ENCODE data around the gene COPS6. TPM values are rescaled to one million over a fixed set of nuclear protein-coding genes. Genes with fewer than 3 reads are reported as not detected.
A peak's percentile ranks its signal among the peaks of the same experiment; 100 is the strongest.

The COPS6 gene
- polyA plus RNA-seq, 1 of the 3 experiments (the other 2 are of a cell fraction): 435 TPM

DNA sequence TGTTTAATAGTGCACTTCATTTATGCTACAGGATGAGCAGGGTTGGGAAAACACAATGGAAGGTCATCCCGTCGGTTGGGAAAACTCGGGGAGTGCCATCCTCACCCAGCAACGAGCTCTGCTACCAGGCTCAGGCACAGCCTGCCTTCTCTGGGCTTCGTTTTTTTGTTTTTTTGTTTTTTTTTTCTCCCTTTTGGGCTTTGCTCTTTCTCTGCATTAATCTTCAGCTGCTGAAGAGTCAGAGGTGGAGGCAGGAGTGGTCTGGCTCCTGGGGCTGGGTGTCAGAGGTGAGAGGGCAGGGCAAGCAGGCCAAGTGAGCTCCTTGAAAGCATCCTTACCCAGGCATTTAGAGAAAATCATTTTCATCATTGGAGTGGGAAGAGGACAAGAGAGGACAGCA lies 18.8 kb upstream of the COPS6 start (continued):
- TF ChIP-seq TCF12 (IDR thresholded peaks at IDR 0.05): no peak

DNA sequence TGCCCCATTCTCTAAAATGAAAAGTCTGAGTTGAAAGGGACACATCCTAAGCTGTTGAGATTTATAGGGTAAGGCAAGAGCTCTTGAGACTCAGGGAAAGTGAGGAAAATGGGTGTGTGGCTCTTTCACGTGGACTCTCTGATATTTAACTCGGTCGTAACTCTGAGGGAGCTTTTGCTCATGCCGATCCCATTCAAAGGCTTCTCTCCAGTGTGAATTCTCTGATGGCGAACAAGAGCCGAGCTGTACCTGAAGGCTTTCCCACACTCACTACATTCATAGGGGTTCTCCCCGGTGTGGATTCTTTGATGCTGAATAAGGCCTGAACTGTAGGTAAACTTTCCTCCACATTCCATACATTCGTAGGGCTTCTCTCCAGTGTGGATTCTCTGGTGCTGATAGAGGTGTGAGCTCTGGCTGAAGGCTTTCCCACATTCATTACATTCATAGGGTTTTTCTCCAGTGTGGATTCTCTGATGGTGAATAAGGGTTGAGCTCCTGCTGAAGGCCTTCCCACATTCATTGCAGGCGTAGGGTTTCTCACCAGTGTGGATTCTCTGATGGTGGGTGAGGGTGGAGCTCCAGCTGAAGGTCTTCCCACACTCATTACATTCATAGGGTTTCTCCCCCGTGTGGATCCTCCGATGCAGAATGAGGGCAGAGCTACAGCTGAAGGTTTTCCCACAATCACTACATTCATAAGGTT lies 17.6 kb upstream of the COPS6 start:
- DNase-seq: no peak
- Histone ChIP-seq H3K9me2 (no peaks in the 10 kb centered on the region), H3K9me3 (peaks cover 39% of the 10 kb centered on the region), H3K4me2 (no peak overlapping the region), H3K9ac (no peak overlapping the region), H3K27me3 (ENCODE audit: insufficient read depth) (no peaks in the 10 kb centered on the region), H3K79me2 (ENCODE audit: insufficient read depth) (peaks cover 31% of the 10 kb centered on the region), H3F3A (replicated peaks; ENCODE audit: insufficient read depth) (peaks cover 35% of the 10 kb centered on the region), H3K36me3 (replicated peaks in 1 of 2; ENCODE audit: control insufficient read depth in 1 of 2, insufficient read depth in 2 of 2, low read length in 1 of 2) (peaks cover 60 to 83% of the 10 kb centered on the region in 2 experiments), H4K20me1 (ENCODE audit: insufficient read depth) (no peaks in the 10 kb centered on the region), H3K4me3 (ENCODE audit: low read depth in 2 of 2, low read length in 1 of 2) (peak overlapping the region in 1 of 2 experiments; percentile 6; a peak in 1 of 4 replicates), H3K4me1 (ENCODE audit: control insufficient read depth in 1 of 2, insufficient read depth in 2 of 2, low read depth in 1 of 2, low read length in 1 of 2) (peaks cover 0 to 4% of the 10 kb centered on the region in 2 experiments; a peak in 1 of 4 replicates), H2AFZ (ENCODE audit: low read depth) (no peak overlapping the region), H3K27ac (ENCODE audit: low read depth in 2 of 2, low read length in 1 of 2) (no peak overlapping the region)
- 0 out of 2 replicates have a peak, but pooled peaks have one; percentile 10 for TF ChIP-seq TEAD4 (IDR thresholded peaks at IDR 0.05; ENCODE audit: borderline replicate concordance, insufficient read depth)
- no peak for TF ChIP-seq MXI1 (IDR thresholded peaks at IDR 0.05; ENCODE audit: low read depth, low read length)
- TF ChIP-seq POLR2AphosphoS5 (IDR thresholded peaks at IDR 0.05; ENCODE audit: low read depth, low read length): peak; percentile 9; the same call in 1 of the 2 replicates
- 0 out of 2 replicates have a peak, but pooled peaks have one; percentile 3 for TF ChIP-seq TCF12 (IDR thresholded peaks at IDR 0.05)
- TF ChIP-seq, protein P1, sequence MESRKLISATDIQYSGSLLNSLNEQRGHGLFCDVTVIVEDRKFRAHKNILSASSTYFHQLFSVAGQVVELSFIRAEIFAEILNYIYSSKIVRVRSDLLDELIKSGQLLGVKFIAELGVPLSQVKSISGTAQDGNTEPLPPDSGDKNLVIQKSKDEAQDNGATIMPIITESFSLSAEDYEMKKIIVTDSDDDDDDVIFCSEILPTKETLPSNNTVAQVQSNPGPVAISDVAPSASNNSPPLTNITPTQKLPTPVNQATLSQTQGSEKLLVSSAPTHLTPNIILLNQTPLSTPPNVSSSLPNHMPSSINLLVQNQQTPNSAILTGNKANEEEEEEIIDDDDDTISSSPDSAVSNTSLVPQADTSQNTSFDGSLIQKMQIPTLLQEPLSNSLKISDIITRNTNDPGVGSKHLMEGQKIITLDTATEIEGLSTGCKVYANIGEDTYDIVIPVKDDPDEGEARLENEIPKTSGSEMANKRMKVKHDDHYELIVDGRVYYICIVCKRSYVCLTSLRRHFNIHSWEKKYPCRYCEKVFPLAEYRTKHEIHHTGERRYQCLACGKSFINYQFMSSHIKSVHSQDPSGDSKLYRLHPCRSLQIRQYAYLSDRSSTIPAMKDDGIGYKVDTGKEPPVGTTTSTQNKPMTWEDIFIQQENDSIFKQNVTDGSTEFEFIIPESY (IDR thresholded peaks at IDR 0.05; ENCODE audit: borderline replicate concordance, low read depth): 0 out of 2 replicates have a peak, but pooled peaks have one; percentile 22
- TF ChIP-seq TAF1 (IDR thresholded peaks at IDR 0.05; ENCODE audit: borderline replicate concordance, low read depth, low read length): no peak
- CTCF ChIA-PET: interaction anchor here (0.7 to 3.2 kb wide), 8 partner anchors 10 to 142 kb away, joined by 3 to 21 read pairs (median 4); partner anchors contain the start of genes GJC3 and ZNF3
- POLR2A ChIA-PET: interaction anchor here (0.6 to 1.6 kb wide), 5 partner anchors 9 to 58 kb away, joined by 3 to 6 read pairs (median 4); no protein-coding TSS in a partner anchor
- WGBS (ENCODE audit: low lambda C conversion rate): 92% methylated on average over 11 of the region's 11 CpGs

DNA sequence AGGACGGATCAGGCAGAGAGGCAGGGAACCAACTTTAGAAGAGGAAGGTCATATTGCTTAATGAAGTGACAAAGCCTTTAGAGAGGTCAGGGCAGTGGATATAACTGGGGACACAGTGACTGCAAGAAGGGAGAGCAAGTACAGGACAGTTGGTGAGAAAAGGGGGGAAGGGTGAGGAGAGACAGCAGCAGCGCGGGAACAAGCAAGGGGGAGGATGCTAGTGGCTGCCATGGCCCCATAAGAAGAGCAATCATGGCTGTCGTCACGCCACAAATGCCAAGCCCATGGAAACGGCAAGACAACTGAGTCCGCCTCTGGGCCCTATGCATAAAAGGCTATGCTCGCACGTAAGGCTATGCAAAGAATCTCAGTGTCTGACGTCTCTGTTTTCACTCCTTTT lies 16.3 kb upstream of the COPS6 start:
- POLR2A ChIA-PET: interaction anchor here (0.8 kb wide), 1 partner anchor 8 kb away, joined by 4 read pairs; no protein-coding TSS in a partner anchor
- Histone ChIP-seq H2AFZ (ENCODE audit: low read depth) (no peak overlapping the region), H3K27me3 (ENCODE audit: insufficient read depth) (no peaks in the 10 kb centered on the region), H3K9me3 (peaks cover 39% of the 10 kb centered on the region), H3K4me2 (no peak overlapping the region), H3K4me1 (ENCODE audit: control insufficient read depth in 1 of 2, insufficient read depth in 2 of 2, low read depth in 1 of 2, low read length in 1 of 2) (peaks cover 0 to 1% of the 10 kb centered on the region in 2 experiments; a peak in 1 of 4 replicates), H3K27ac (ENCODE audit: low read depth in 2 of 2, low read length in 1 of 2) (no peak overlapping the region), H3K9me2 (no peaks in the 10 kb centered on the region), H3K9ac (no peak overlapping the region), H4K20me1 (ENCODE audit: insufficient read depth) (0 out of 2 replicates have a peak, but pooled peaks cover 3% of the 10 kb centered on the region), H3F3A (replicated peaks; ENCODE audit: insufficient read depth) (peaks cover 31% of the 10 kb centered on the region), H3K4me3 (ENCODE audit: low read depth in 2 of 2, low read length in 1 of 2) (peak overlapping the region in 1 of 2 experiments; percentile 15; a peak in 1 of 4 replicates), H3K36me3 (replicated peaks in 1 of 2; ENCODE audit: control insufficient read depth in 1 of 2, insufficient read depth in 2 of 2, low read length in 1 of 2) (peaks cover 72 to 92% of the 10 kb centered on the region in 2 experiments), H3K79me2 (ENCODE audit: insufficient read depth) (peaks cover 44% of the 10 kb centered on the region)
- CTCF ChIA-PET: interaction anchor here (0.6 to 3.2 kb wide), 4 partner anchors 9 to 378 kb away, joined by 3 to 21 read pairs (median 4); partner anchors contain the start of gene ZNF3
- TF ChIP-seq POLR2AphosphoS5 (IDR thresholded peaks at IDR 0.05; ENCODE audit: low read depth, low read length): peak; percentile 38; the same call in 1 of the 2 replicates
- TF ChIP-seq, protein P2, sequence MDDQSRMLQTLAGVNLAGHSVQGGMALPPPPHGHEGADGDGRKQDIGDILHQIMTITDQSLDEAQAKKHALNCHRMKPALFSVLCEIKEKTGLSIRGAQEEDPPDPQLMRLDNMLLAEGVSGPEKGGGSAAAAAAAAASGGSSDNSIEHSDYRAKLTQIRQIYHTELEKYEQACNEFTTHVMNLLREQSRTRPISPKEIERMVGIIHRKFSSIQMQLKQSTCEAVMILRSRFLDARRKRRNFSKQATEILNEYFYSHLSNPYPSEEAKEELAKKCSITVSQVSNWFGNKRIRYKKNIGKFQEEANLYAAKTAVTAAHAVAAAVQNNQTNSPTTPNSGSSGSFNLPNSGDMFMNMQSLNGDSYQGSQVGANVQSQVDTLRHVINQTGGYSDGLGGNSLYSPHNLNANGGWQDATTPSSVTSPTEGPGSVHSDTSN (IDR thresholded peaks at IDR 0.05): no peak
- DNase-seq: no peak
- 97% methylated on average over 10 of the region's 10 CpGs for WGBS (ENCODE audit: low lambda C conversion rate)

Measured in SK-N-SH (cell line).